Uterus (tissue), 2 donors: ENCODE measurements around the gene SIRT1.
"Not testable (repeated sequence)": the region's sequence is repeated elsewhere in the genome, so short reads cannot be mapped to it uniquely, and the experiment has no call there.

Experiments
- POLR2A ChIP-seq, 2 donors: fragments of 450-650 bp; IDR thresholded peaks; one replicate each; pipeline ENCODE4 v1.6.1; 2016; ENCODE audit warnings: antibody characterized with exemption in 2 of 2, mild to moderate bottlenecking in 1 of 2, moderate library complexity in 1 of 2
- TF ChIP-seq, protein P1 (sequence below), 4 experiments: fragments of 200-600 bp in 2 of 4; fragments of 450-650 bp in 2 of 4; sonication (generic) in 2 of 4; IDR thresholded peaks; one replicate each; pipeline ENCODE4 v1.5.1; 2016 to 2019; ENCODE audit warnings: antibody characterized with exemption in 4 of 4, mild to moderate bottlenecking in 2 of 4, moderate library complexity in 1 of 4

DNA sequence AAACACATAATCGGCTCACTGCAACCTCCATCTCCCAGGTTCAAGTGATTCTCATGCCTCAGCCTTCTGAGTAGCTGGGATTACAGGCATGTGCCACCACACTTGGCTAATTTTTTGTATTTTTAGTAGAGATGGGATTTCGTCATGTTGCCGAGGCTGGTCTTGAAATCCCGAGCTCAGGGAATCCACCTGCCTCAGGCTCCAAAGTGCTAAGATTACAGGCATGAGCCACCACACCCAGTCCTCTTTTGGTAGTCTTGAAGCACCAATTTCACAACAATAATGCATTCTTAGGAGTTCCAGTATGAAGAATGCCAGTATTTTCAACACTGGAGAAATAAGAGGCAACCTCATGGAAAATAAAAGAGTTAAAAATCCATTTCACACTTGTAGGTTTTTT lies 81.6 kb downstream of the SIRT1 start:
- TF ChIP-seq, protein P1, sequence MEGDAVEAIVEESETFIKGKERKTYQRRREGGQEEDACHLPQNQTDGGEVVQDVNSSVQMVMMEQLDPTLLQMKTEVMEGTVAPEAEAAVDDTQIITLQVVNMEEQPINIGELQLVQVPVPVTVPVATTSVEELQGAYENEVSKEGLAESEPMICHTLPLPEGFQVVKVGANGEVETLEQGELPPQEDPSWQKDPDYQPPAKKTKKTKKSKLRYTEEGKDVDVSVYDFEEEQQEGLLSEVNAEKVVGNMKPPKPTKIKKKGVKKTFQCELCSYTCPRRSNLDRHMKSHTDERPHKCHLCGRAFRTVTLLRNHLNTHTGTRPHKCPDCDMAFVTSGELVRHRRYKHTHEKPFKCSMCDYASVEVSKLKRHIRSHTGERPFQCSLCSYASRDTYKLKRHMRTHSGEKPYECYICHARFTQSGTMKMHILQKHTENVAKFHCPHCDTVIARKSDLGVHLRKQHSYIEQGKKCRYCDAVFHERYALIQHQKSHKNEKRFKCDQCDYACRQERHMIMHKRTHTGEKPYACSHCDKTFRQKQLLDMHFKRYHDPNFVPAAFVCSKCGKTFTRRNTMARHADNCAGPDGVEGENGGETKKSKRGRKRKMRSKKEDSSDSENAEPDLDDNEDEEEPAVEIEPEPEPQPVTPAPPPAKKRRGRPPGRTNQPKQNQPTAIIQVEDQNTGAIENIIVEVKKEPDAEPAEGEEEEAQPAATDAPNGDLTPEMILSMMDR (IDR thresholded peaks at IDR 0.05) = not testable (repeated sequence)
- TF ChIP-seq POLR2A (IDR thresholded peaks at IDR 0.05) = not testable (repeated sequence)
